Fibroblast of skin of back (primary cell): ENCODE data around the gene SMAD2.
"Not testable (repeated sequence)": the region's sequence is repeated elsewhere in the genome, so short reads cannot be mapped to it uniquely, and the experiment has no call there.

Source experiments
- DNase-seq: peaks from one replicate; pipeline ENCODE4 v3.0.0-alpha.2; 2013

Gene SMAD2

DNA sequence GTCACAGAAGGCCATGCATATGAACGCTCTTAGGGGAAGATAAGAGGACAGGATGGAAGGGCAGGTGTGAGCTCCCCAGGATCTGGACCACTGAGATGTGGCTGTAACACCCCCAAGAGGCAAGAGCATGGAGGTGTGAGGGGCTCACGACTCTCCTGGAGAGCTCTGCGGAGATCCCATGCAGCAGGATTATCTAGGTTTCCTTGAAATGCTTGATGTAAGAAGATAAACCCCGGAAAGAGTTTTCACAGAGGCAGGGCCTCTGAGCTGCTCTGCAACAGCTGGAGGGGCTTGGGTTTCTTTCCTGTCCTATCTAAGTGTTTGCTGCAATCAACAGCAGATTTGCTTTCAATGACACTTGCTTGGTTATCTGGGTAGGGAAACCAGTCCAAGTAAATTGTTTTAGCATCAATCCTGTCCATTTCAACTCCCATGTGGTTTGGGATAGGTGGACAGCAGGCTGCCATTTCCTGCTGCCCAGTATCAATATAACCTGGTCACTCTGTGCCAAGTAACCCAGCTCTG is 138.9 kb downstream of the SMAD2 start:
- no peak for DNase-seq

DNA sequence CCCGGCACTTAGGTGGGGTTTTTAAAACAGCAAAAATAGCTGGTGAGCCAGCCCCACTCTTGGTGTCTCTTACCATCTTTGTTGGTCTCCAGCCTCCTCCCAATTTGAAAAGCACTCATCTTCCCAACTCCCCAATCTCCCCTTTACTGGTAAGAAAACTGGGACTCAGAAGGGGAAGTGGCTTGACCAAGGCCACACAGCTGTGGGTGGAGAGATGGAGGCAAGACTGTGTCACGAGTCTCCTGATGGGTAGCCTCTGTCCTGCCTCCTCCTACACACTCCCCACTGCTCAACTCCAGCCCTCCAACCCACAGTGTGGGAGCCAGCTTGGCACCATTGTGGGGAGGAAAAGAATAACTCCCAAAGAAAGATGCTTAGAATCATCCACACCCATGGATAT is 140.4 kb downstream of the SMAD2 start:
- no peak for DNase-seq

DNA sequence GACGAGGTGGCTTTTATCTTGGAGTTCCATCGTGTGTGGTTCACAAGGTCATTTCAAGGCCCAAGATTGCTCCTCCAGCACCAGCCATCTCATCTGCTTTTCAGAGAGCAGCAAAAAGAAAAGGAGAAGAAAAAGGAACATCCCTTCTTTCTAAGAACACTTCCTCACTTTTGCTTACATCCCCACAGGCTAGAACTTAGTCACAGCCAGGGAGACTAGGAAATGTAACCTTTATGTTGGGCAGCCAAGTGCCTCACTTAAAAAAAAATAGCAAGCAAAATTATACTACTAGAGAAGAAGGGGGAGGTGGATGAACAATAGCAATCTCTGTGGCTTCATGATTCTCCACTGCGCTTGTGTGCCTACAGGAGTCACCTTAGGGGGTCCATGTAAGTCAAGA is 141.8 kb downstream of the SMAD2 start:
- no peak for DNase-seq

DNA sequence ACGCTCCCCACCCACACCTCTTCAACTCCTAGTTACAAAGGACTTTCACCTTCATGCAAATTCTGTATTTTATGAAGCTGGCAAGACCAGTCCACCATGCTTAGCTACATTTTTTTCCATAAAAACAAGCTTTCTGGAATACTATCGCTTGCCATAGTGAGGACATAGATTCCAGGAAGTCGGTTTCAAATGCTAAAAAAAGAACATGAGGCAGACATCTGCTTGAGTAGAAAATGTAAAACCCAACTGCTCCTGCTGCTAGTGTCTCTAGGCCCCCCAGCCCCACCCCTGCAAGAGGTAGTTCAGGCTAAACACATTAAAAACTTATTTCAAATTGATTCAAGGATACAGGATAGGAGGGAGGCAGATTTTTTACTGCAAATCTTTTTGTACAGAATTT is 148.9 kb downstream of the SMAD2 start:
- no peak for DNase-seq

DNA sequence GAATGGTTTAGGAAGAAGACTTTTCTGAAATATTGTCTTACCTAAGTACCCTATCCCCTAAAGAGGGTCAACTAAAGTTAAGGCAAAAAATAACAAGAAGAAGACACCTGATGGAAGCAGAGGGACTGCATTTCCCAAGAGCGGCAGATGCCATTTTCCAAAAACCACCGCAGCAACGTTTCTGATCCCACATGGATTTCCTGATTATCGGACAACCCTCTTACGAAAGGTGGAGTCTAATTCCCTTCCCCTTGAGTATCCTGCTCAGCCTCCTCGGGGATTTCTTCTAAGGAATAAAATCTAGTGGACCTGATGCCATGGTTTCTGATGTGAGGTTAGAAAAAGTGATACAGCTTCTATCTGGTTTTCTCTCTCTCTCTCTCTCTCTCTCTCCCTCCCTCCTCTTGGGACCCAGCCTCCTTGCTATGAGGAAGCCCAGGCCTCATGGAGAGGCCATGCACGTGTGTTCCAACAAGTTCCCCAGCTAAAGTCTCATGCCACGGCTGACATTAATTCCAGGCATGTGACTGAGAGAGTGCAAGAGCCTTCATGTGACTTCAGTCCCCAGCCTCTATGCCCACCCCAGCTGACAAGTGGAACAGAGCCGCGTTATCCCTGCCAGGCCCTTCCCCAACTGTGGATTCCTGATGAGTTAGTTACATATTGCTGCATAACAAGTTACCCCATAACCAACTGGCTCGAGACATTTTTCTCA is 150.3 kb downstream of the SMAD2 start:
- DNase-seq = no peak

DNA sequence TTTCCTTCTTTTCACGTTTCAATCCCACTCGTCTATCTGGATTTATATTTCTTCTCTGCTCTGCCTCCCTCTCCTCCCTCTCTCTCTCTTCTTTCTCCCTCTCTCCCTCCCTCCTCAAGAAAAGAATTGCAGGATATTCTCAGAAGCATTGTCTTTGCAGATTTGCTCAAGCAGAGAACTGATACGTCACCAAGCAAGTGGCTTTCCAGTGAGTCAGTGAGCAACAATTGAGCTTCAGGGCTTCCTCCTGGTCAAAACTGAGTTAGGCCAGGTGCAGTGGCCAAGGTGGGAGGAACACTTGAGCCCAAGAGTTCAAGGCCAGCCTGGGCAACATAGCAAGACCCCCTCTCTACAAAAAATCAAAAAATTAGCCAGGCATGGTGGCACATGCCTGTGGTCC is 151.1 kb downstream of the SMAD2 start:
- no peak for DNase-seq

DNA sequence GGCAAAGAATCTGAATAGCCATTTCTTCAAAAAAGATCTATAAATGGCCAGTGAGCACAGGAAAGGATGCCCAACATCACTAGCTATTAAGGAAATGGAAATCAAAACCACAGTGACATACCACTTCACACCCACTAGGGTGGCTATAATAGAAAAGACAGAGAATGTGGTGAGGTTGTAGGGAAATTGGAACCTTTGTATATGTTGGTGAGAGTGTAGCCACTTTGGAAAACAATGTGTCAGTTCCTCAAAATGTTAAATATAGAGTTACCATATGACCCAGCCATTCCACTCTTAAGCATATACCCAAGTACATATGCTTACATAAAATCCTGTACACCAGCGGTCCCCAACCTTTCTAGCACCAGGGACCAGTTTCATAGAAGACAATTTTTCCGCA is 152.8 kb downstream of the SMAD2 start:
- no peak for DNase-seq

DNA sequence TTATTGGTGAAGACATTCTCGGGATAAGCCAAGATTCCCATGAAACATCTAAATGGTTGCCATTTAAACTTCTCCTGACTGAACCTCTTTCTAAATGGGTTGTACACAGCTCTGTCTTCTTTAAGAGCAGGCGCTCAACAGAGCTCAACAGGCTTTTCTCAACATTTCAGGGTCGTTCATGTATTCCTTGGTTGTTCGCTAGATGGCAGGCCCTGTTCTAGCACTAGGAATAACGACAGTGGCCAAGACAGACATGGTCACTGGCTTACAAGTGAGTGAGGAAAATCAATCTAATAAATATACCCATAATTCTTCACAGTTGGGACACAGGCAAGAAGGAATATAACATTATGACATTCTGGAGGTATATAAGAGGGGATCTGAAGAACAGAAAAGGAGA is 154.5 kb downstream of the SMAD2 start:
- DNase-seq = no peak

DNA sequence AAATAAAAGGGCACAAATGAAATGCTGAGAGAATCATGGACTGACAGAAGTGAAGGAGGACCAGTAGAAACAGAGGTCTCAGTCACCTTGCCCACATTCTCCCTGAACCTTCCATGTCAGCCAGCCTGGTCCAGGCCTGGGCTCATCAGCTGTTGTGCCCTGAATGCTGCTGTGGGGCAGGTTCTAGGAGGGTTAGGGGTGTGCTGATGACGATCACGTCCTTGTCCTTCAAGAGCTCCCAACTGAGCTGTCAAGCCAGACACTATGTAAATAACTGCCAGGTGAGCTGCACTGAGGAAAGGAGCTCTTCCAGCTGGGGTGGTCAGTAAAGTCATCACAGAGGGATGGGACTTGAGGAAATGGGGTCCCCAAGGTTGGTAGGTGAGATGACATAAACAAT is 156.5 kb downstream of the SMAD2 start:
- no peak for DNase-seq

DNA sequence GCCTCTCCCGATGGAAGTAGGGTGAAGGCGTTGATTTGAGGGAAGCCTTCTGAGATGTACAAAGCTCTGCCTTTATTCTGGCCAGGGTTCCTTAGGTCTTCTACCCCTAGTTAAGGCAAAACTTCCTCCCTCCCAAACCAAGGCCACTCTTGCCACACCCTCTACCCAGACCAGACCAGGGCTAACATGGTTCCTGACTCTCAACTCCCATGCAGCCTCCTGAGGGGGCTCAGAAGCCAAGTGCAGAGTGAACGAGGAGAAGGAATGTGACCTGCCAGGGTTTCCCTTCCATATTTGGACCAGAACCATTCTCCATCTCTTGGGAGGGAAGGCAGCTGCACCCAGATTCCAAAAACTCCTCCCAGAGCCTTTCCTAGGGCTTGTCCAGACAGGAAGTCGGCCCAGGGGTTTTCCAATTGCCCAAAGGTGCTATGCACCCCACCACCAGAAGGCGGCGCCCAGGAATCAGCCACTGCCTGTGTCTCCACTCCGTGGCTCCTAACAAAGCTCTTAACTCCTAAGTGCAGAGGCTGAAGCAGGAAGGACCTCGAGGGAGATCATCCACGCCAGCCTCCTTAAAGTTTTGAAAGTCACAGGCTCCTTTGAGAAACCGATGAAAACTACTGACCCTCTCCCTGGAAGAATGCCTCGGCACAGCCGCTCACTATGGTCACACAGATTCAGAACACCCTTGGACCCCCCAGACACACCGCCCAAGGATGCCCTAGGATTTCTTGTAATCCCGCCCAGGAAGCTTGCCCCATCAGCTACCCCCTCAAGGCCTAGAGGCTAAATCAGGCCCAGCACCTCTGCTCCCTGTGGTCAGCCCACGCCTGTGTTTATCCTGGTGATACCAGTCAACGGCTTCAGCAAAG is 157.8 kb downstream of the SMAD2 start:
- DNase-seq = peak; percentile 36

DNA sequence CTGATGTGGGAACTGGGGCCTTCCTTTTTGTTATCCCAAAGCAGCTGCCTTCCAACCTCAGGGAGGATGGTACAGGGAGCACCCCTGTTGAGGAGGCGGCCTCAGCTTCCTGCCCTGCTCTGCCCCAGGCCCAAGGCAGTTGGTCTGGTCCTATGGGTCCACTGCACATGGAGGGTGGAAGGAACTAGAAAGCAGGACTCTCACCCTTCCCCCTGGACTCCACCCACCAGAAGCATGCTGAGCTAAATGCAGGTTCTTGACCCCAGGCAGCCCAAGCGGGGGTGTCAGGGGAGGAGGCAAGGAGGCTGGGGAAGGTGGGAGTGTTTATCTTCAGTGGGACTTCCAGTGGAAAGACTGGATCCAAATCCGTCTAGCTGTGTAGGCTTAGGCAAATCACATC is 158.5 kb downstream of the SMAD2 start:
- DNase-seq = no peak

DNA sequence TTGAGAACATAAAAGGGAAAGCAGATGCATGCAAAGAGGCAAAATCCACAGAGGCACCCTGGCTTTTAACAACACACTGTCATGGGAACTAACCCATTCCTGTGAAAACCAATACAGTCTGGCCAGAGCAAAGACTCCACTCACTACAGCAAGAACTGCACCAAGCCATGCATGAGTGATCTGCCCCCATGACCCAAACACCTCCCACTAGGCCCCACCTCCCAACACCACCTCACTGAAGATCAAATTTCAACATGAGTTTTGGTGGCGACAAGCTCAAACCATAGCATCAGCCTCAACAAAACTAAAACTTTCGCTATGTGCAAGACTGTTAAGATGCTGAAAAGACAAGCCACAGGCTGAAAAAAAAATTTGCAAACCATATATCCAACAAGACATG is 162.8 kb downstream of the SMAD2 start:
- DNase-seq = no peak

DNA sequence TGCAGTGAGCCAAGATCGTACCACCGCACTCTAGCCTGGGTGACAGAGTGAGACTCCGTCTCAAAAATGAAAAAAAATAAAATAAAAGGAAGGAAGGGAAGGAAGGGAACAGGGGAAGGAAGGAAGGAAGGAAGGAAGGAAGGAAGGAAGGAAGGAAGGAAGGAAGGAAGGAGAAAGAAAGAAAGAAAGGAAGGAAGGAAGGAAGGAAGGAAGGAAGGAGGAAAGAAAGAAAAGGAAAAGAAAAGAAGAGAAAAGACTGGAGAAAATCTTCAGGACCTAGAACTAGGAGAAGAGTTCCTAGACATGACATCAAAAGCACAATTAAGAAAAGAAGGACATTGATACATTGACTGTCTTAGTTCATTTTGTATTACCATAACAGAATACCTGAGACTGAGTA is 163.3 kb downstream of the SMAD2 start:
- not testable (repeated sequence) for DNase-seq
